ENCODE measurements around the gene AMH.

DNA sequence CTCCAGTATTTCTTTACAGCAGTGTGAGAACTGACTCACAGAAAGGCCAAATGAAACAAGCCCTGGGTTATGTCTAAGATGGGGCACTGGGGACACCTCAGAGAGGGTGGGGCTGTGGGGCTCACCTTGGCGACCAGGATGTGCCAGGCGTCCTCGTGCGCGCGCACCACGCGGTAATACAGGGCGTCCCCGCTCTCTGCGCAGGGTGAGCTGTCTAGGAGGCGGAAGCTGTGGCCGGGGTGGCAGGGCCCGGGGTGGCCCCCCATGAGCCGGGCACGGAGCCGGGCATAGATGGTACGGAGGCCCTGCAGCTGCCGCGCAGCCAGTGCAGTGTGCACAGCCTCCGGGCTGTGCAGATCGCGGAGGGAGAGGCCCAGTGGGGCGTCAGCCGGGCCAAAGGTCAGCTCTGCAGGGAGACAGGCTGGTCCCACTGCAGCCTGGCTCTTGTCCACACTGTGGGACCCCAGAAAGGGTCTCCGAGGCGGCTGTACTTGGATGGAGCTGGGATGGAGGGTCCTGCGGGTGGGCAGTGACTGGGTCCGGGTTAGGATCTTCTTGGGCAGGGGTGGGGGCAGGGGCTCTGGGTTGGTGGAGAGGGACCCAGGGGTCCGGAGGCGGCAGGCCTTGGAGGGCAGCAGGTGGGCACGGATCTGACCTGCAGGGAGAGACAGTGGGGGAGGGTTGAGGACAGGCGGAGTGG, 29.5 kb downstream of the AMH start:
- TF ChIP-seq, protein P1, sequence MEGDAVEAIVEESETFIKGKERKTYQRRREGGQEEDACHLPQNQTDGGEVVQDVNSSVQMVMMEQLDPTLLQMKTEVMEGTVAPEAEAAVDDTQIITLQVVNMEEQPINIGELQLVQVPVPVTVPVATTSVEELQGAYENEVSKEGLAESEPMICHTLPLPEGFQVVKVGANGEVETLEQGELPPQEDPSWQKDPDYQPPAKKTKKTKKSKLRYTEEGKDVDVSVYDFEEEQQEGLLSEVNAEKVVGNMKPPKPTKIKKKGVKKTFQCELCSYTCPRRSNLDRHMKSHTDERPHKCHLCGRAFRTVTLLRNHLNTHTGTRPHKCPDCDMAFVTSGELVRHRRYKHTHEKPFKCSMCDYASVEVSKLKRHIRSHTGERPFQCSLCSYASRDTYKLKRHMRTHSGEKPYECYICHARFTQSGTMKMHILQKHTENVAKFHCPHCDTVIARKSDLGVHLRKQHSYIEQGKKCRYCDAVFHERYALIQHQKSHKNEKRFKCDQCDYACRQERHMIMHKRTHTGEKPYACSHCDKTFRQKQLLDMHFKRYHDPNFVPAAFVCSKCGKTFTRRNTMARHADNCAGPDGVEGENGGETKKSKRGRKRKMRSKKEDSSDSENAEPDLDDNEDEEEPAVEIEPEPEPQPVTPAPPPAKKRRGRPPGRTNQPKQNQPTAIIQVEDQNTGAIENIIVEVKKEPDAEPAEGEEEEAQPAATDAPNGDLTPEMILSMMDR (conservative IDR thresholded peaks at IDR 0.05 in 1 of 2, IDR thresholded peaks at IDR 0.05 in 1 of 2; ENCODE audit: low read depth in 1 of 2, low read length in 2 of 2): no peak
- TF ChIP-seq EZH2 (IDR thresholded peaks at IDR 0.05; ENCODE audit: low read length, missing control alignments): no peak

All from fibroblast of lung (primary cell).